Skeletal muscle cell (primary cell): ENCODE measurements around the gene COL1A2.

Source experiments
- DNase-seq: peaks from one replicate; pipeline ENCODE4 v3.0.0-alpha.2; 2010; ENCODE audit warnings: low read depth
- H3K4me3 ChIP-seq: 2 replicates; pipeline ENCODE4 v1.5.1; 2011; ENCODE audit warnings: low read depth, mild to moderate bottlenecking, control low read depth, low read length, moderate library complexity

COL1A2 gene

GRCh38 chr7:94453898-94454297 is 59.2 kb downstream of the COL1A2 start:
- H3K4me3 ChIP-seq = no peak overlapping the region
- DNase-seq = no peak

- no peak for DNase-seq
- no peak overlapping the region for H3K4me3 ChIP-seq
Observed at GRCh38 chr7:94458041-94458440, 63.3 kb downstream of the COL1A2 start.

DNA sequence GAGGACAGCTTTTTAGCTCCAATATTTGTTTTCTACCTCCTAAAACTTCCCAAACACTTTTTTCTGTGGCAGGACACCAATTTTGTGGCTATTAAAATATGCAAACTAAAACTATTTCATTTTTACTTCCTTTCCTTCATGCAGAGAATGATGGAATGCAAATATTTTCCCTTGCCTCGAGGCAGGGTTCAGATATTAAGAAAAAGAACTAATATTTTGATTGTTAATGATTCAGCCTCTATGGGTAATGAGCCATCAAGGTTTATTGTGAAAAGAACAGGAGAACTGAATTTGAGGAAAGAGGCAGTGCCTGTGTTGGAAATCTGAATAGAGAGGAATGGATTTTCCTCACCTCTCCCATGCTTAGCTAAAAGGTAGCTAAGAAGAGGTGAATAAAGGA is 71.8 kb downstream of the COL1A2 start:
- no peak overlapping the region for H3K4me3 ChIP-seq
- no peak for DNase-seq

GRCh38 chr7:94471604-94472003 is 76.9 kb downstream of the COL1A2 start:
- H3K4me3 ChIP-seq = no peak overlapping the region
- no peak for DNase-seq

- no peak overlapping the region for H3K4me3 ChIP-seq
- DNase-seq = no peak
Observed at GRCh38 chr7:94472608-94473007, 77.9 kb downstream of the COL1A2 start.

DNA sequence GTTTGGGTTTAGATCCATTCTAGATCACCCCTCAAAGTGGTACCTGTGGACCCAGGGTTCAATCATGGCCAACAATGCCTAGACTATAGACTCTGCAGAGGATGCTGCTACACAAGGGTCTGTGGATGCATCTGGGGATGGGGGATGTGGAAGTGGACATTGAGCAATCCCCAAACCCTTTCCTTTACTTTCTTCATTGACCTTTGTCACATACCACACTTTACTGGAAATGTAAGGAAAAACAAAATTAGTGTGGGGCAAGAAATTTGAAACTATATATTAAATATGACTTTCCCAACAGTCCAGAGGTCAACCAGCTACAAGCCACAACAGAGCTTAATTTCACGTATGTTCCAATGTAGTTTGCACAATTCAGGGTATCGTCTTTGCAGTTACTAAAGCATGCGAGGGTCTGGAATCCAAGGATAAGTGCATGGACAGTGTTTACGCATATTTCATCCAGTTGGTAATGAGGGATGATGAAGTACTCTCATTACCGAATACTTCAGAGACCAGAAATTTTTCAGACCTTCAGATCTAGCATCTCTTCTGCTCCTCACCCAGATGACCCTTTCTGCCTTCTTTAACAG is 81.7 kb downstream of the COL1A2 start:
- DNase-seq = no peak
- no peak overlapping the region for H3K4me3 ChIP-seq

GRCh38 chr7:94477878-94478277 is 83.2 kb downstream of the COL1A2 start:
- DNase-seq = no peak
- H3K4me3 ChIP-seq = no peak overlapping the region

DNA sequence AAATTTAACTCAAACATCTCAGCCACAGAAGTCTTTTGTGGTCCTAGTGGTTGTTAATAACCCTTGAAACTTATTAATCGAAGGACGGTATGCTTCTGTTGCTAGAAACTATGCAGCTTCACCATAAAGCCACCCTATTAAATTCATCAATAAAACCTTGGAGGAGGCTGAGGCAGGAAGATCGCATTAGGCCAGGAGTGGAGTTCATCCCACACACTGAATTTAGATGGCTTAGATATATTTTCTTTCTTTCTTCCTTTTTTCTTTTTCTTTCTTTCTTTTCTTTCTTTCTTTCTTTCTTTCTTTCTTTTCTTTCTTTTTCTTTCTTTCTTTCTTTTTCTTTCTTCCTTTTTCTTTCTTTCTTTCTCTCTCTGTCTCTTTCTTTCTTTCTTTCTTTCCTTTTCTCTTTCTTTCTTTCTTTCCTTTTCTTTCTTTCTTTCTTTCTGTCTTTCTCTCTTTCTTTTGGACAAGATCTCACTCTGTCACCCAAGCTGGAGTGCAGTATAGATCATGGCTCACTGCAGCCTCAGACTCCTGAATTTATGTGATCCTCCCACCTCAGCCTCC is 84.0 kb downstream of the COL1A2 start:
- H3K4me3 ChIP-seq = no peak overlapping the region
- no peak for DNase-seq
